GM19467 (cell line): ENCODE measurements around the gene CMTM5.

Experiments
- ATAC-seq: cut with Tn5 transposase; IDR thresholded peaks from one replicate; pipeline ENCODE4 v1.9.1; 2021; ENCODE audit warnings: mild to moderate bottlenecking, moderate library complexity; ENCODE audit not compliant: unreplicated experiment

Gene CMTM5

GRCh38 chr14:23358042-23358441, 18.8 kb upstream of the CMTM5 start:
- ATAC-seq: no peak

DNA sequence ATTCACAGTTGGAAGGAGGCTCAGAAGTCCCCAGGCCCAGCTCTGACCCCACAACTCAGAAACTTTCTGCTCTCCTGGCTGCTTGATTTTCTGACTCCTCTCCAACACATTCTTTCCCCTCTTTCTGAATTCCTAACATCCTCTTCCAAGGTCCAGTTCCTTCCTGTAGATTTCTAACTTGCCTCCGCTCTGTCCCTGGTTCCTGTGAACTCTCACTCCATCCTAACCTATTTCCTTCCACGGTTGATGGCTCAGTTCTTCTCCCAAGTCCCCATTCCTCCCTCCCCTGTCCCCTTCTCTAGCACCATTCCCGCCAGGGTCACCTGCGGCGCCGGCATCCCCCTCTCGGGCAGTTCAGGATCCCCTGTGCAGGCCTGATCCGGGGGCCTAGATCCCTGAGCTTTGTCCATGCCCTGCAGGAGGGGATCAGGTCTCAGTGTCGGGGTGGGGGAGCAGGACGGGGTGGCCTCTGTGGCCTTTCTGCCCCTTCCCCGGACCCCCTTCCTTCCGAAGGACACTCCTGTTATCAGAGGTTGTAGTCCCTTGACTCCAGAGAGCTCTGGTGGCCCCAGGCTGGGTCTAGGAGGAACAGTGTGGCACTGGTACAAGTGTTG, 18.2 kb upstream of the CMTM5 start:
- ATAC-seq: no peak

- ATAC-seq: no peak
Measured at GRCh38 chr14:23359167-23359626, 17.6 kb upstream of the CMTM5 start.

- no peak for ATAC-seq
Measured at GRCh38 chr14:23359722-23360447, 17.0 kb upstream of the CMTM5 start.

GRCh38 chr14:23360496-23360895, 16.4 kb upstream of the CMTM5 start:
- no peak for ATAC-seq

DNA sequence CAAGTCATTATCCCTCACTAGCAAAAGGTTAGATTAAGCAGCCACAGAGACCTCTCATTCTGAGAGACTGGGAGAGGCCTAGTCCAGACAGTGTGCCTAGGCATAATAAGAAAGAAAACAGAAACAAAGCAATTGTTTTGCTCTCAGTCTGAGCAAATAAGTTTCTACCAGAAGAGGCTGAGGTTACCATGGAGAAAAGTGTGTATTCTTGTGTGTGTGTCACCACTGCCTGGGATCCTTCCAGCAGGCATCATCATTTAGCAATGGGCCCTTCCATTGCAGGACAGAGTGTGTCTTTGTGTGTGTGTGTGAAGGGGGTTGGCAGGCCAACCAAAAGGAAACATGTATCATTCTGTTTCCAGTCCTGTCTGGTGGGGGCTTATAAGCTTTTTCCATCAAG, 15.5 kb upstream of the CMTM5 start:
- no peak for ATAC-seq

GRCh38 chr14:23361763-23362162, 15.1 kb upstream of the CMTM5 start:
- ATAC-seq: no peak

- no peak for ATAC-seq
Measured at GRCh38 chr14:23362200-23362599, 14.6 kb upstream of the CMTM5 start.

- ATAC-seq: no peak
Measured at GRCh38 chr14:23364164-23365035, 12.4 kb upstream of the CMTM5 start.

DNA sequence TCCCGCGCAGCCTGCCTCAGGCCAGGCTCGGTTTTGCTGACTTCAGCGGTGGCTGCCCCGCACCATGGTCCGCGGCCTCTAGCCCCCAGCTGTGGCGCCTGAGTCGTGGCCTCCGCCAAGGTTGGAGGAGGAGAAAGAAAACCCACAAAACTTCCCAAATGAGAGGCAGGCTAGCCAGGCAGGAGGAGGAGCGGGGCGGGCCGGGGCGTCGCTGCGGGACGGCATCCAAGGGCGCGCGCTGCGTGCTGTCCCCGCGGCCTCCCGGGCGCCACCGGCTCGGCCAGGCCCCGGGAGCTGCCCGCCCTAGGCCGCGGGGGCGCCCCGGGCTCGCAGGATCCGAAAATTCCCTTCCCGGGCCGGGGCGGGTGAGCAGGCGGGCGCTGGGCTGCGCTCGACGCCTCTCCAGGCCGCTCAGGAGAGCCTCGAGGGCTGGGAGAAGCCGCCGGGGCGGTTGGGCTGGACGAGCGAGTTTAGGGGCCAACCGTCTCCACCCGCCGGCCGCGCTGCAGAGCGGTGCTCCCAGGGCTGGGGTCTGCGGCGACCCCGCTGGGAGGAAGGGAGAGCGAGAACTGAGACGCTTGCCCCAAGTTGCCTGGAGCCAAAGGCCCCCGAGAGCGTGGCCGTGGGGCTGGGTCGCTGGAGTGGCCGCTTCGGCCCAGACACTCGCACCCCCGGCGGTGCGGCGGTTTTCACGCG, 11.7 kb upstream of the CMTM5 start, which contains the start of gene EFS:
Gene EFS, minus strand, starts transcription at position 137 of the 696 bp plus-strand sequence. CDS start 147 bp downstream, outside the sequence.
- no peak for ATAC-seq

GRCh38 chr14:23365732-23366425, 11.0 kb upstream of the CMTM5 start:
- ATAC-seq: no peak

- no peak for ATAC-seq
Measured at GRCh38 chr14:23366426-23366921, 10.4 kb upstream of the CMTM5 start.

DNA sequence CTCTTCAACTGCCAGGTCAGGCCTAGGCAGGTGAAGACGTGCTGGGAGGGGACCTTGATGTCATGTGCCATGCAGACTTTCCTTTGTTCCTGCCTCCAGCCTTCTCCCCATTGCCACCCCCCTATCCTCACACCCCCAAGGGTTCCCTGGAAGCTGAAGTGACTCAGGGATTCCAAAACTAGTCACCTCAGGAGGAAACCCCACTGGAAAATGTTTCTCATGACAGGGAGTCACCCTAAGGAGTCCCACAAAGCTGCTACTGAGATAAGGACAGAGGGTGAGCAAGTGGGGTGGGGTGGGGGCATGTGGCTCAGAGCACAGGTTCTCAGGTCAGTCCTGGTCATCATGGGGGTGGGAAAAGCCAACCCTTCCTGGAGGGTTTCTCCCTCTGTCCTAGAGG, 6.6 kb upstream of the CMTM5 start:
- no peak for ATAC-seq

GRCh38 chr14:23371865-23372264, 5.0 kb upstream of the CMTM5 start:
- no peak for ATAC-seq

DNA sequence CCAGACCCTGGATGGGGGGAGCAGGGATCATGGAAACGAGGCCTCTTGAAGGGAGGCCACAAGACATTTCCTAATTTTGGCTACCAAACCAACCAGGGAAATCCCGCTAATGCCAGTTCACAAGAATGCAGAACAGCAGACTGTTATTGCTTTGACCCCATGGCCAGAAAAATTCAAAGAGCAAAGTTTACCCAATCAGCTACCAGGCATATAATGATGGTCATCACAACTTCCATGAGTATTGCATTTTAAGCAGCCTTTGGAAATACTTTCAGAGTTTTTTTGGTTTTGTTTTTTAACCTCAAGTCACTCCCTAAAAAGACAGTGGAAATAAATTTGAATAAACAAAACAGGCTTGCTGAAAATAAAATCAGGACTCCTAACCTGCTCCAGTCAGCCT, 4.3 kb upstream of the CMTM5 start, which contains the start of gene IL25:
Gene IL25, plus strand, starts transcription at position 301 of the 400 bp plus-strand sequence.
- ATAC-seq: no peak

DNA sequence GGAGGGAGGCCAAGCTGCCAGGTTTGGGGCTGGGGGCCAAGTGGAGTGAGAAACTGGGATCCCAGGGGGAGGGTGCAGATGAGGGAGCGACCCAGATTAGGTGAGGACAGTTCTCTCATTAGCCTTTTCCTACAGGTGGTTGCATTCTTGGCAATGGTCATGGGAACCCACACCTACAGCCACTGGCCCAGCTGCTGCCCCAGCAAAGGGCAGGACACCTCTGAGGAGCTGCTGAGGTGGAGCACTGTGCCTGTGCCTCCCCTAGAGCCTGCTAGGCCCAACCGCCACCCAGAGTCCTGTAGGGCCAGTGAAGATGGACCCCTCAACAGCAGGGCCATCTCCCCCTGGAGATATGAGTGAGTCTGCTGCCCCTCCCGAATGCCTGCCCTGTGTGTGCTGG, 3.8 kb upstream of the CMTM5 start:
- ATAC-seq: no peak

GRCh38 chr14:23375527-23376251, 1.2 kb upstream of the CMTM5 start:
- ATAC-seq: no peak

DNA sequence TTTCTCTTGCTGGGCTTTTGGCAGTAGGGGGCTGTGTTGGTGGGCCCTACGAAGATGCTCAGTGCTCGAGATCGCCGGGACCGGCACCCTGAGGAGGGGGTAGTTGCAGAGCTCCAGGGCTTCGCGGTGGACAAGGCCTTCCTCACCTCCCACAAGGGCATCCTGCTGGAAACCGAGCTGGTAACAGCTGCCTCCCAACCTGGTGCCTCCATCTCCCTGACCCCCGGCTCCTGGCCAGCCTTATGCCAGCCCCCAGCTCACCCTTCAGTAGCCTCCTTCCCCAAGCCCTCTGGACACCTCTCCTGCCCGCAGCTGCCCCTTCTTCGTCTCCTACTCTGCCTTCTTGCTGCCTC, 328 bp downstream of the CMTM5 start:
- no peak for ATAC-seq
